Neural crest cell (in vitro differentiated cells): ENCODE data around the gene POU3F3. TPM values are rescaled to one million over a fixed set of nuclear protein-coding genes. Genes with fewer than 3 reads are reported as not detected.

Experiments
- DNase-seq: peaks from one replicate; pipeline ENCODE4 v3.0.0; 2021; ENCODE audit warnings: low read depth, mixed read lengths, low spot score
- H3K27ac Mint-ChIP-seq: one replicate; pipeline ENCODE4 v1.8.0; 2021; ENCODE audit warnings: mild to moderate bottlenecking, mixed read lengths; ENCODE audit not compliant: unreplicated experiment
- H3K27me3 Mint-ChIP-seq: 2 replicates; pipeline ENCODE4 v1.8.0; 2021; ENCODE audit warnings: low read depth, mild to moderate bottlenecking, mixed read lengths
- H3K36me3 Mint-ChIP-seq: 2 replicates; pipeline ENCODE4 v1.8.0; 2021; ENCODE audit warnings: low read depth, mild to moderate bottlenecking, mixed read lengths
- H3K4me1 Mint-ChIP-seq: 2 replicates; pipeline ENCODE4 v1.8.0; 2021; ENCODE audit warnings: mixed read lengths
- H3K4me3 Mint-ChIP-seq: one replicate; pipeline ENCODE4 v1.8.0; 2021; ENCODE audit warnings: mild to moderate bottlenecking, mixed read lengths
- H3K9me3 Mint-ChIP-seq: 2 replicates; pipeline ENCODE4 v1.8.0; 2021; ENCODE audit warnings: mixed read lengths
- CTCF ChIP-seq: fragments of 200-600 bp; sonication (generic); conservative IDR thresholded peaks from 2 replicates; pipeline ENCODE4 v1.5.0; 2021; ENCODE audit warnings: antibody characterized with exemption, mild to moderate bottlenecking
- total RNA-seq: library from RNA; stranded (reverse); gene quantifications from 2 replicates; pipeline ENCODE4 v1.2.1, GENCODE V29; 2021

POU3F3 gene
- total RNA-seq, 1 donor from 2014 or later: 27.1 TPM

- peak overlapping the region; percentile 77 for H3K4me3 Mint-ChIP-seq
- DNase-seq: no peak
- TF ChIP-seq CTCF: no peak
- no peaks in the 10 kb centered on the region for H3K9me3 Mint-ChIP-seq
- H3K27me3 Mint-ChIP-seq: peaks cover 97% of the 10 kb centered on the region
- no peak overlapping the region for H3K27ac Mint-ChIP-seq
- H3K4me1 Mint-ChIP-seq: peaks cover 49% of the 10 kb centered on the region
- H3K36me3 Mint-ChIP-seq: peaks cover 5% of the 10 kb centered on the region
Measured at GRCh38 chr2:104868505-104868866, 14.6 kb downstream of the POU3F3 start.

- Mint-ChIP-seq H3K4me1 (peaks cover 47% of the 10 kb centered on the region), H3K36me3 (peaks cover 2% of the 10 kb centered on the region), H3K9me3 (no peaks in the 10 kb centered on the region), H3K27ac (no peak overlapping the region), H3K4me3 (peak overlapping the region; percentile 94), H3K27me3 (peaks cover 97% of the 10 kb centered on the region)
- no peak for DNase-seq
- TF ChIP-seq CTCF: no peak
Measured at GRCh38 chr2:104870100-104870975, 16.4 kb downstream of the POU3F3 start.

- peak overlapping the region; percentile 94 for H3K4me3 Mint-ChIP-seq
- H3K4me1 Mint-ChIP-seq: peaks cover 40% of the 10 kb centered on the region
- H3K27ac Mint-ChIP-seq: no peak overlapping the region
- H3K27me3 Mint-ChIP-seq: peaks cover 97% of the 10 kb centered on the region
- H3K36me3 Mint-ChIP-seq: peaks cover 2% of the 10 kb centered on the region
- no peak for DNase-seq
- H3K9me3 Mint-ChIP-seq: no peaks in the 10 kb centered on the region
- TF ChIP-seq CTCF: no peak
Measured at GRCh38 chr2:104871649-104871971, 17.7 kb downstream of the POU3F3 start.

GRCh38 chr2:104871972-104872865 is 18.3 kb downstream of the POU3F3 start:
- Mint-ChIP-seq H3K27ac (peak overlapping the region; percentile 96), H3K27me3 (peaks cover 97% of the 10 kb centered on the region), H3K36me3 (peaks cover 2% of the 10 kb centered on the region), H3K4me3 (peak overlapping the region; percentile 94), H3K4me1 (peaks cover 37% of the 10 kb centered on the region), H3K9me3 (no peaks in the 10 kb centered on the region)
- no peak for TF ChIP-seq CTCF
- DNase-seq: peak; percentile 34

- peak overlapping the region; percentile 94 for H3K4me3 Mint-ChIP-seq
- TF ChIP-seq CTCF: peak; percentile 77
- peak; percentile 77 for DNase-seq
- peaks cover 2% of the 10 kb centered on the region for H3K36me3 Mint-ChIP-seq
- H3K27me3 Mint-ChIP-seq: peaks cover 94% of the 10 kb centered on the region
- H3K27ac Mint-ChIP-seq: peak overlapping the region; percentile 96
- no peaks in the 10 kb centered on the region for H3K9me3 Mint-ChIP-seq
- peaks cover 36% of the 10 kb centered on the region for H3K4me1 Mint-ChIP-seq
Measured at GRCh38 chr2:104872866-104873688, 19.2 kb downstream of the POU3F3 start.
